ENCODE measurements around the gene DCAF6.

The DCAF6 gene

DNA sequence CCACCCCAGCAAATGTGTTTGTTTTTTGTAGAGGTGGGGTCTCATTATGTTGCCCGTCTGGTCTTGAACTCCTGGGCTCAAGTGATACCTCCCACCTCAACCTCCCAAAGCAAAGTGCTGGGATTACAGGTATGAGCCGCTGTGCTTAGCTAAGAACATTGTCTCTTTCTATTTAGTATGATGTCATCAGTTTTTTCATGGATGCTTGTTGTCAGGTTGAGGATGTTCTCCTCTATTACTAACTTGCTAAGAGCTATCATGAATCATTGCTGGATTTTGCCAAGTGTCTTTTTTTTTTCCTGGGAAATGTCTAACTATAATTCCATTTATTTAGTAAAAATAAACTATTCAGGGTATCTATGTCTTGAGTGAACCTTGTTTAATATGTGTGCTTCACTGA is 19.4 kb downstream of the DCAF6 start:
- Histone ChIP-seq H3K79me2 (ENCODE audit: insufficient read depth, low read length) (0 out of 2 replicates have a peak, but pooled peaks cover 7% of the 10 kb centered on the region), H4K20me1 (ENCODE audit: insufficient read depth, low read length) (no peaks in the 10 kb centered on the region)

GRCh38 chr1:167957710-167958109 is 21.2 kb downstream of the DCAF6 start:
- no peak for TF ChIP-seq EZH2 (IDR thresholded peaks at IDR 0.05; ENCODE audit: borderline replicate concordance, low read length)
- TF ChIP-seq, protein P1, sequence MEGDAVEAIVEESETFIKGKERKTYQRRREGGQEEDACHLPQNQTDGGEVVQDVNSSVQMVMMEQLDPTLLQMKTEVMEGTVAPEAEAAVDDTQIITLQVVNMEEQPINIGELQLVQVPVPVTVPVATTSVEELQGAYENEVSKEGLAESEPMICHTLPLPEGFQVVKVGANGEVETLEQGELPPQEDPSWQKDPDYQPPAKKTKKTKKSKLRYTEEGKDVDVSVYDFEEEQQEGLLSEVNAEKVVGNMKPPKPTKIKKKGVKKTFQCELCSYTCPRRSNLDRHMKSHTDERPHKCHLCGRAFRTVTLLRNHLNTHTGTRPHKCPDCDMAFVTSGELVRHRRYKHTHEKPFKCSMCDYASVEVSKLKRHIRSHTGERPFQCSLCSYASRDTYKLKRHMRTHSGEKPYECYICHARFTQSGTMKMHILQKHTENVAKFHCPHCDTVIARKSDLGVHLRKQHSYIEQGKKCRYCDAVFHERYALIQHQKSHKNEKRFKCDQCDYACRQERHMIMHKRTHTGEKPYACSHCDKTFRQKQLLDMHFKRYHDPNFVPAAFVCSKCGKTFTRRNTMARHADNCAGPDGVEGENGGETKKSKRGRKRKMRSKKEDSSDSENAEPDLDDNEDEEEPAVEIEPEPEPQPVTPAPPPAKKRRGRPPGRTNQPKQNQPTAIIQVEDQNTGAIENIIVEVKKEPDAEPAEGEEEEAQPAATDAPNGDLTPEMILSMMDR (IDR thresholded peaks at IDR 0.05; ENCODE audit: low read length) = no peak
- Histone ChIP-seq H3K4me3 (ENCODE audit: low read depth, low read length, poor library complexity, severe bottlenecking) (no peak overlapping the region), H3K79me2 (ENCODE audit: insufficient read depth, low read length) (peaks cover 12% of the 10 kb centered on the region; the same call in 1 of the 2 replicates), H3K4me1 (ENCODE audit: insufficient read depth, low read length, severe bottlenecking) (no peaks in the 10 kb centered on the region), H3K4me2 (ENCODE audit: low read length) (no peak overlapping the region), H3K27me3 (ENCODE audit: insufficient read depth, low read length) (no peaks in the 10 kb centered on the region), H3F3A (ENCODE audit: insufficient read depth, low read length) (no peaks in the 10 kb centered on the region), H3K36me3 (ENCODE audit: insufficient read depth, low read length) (peaks cover 41% of the 10 kb centered on the region), H3K9ac (ENCODE audit: low read length) (no peak overlapping the region), H3K9me3 (ENCODE audit: low read length) (no peaks in the 10 kb centered on the region; the same call in 1 of the 2 replicates), H3K9me2 (ENCODE audit: low read depth, low read length) (no peaks in the 10 kb centered on the region), H4K20me1 (ENCODE audit: insufficient read depth, low read length) (no peaks in the 10 kb centered on the region), H2AFZ (ENCODE audit: low read length) (no peak overlapping the region), H3K27ac (ENCODE audit: low read depth, low read length, poor library complexity, severe bottlenecking) (no peak overlapping the region)

More for the DNA sequence above, 19.4 kb downstream of the DCAF6 start:
- Histone ChIP-seq H3K9me2 (ENCODE audit: low read depth, low read length) (no peaks in the 10 kb centered on the region), H3K9me3 (ENCODE audit: low read length) (no peaks in the 10 kb centered on the region; the same call in 1 of the 2 replicates), H2AFZ (ENCODE audit: low read length) (no peak overlapping the region), H3K27me3 (ENCODE audit: insufficient read depth, low read length) (no peaks in the 10 kb centered on the region), H3K4me2 (ENCODE audit: low read length) (no peak overlapping the region), H3K9ac (ENCODE audit: low read length) (no peak overlapping the region), H3F3A (ENCODE audit: insufficient read depth, low read length) (no peaks in the 10 kb centered on the region), H3K4me1 (ENCODE audit: insufficient read depth, low read length, severe bottlenecking) (no peaks in the 10 kb centered on the region), H3K36me3 (ENCODE audit: insufficient read depth, low read length) (peaks cover 42% of the 10 kb centered on the region), H3K4me3 (ENCODE audit: low read depth, low read length, poor library complexity, severe bottlenecking) (no peak overlapping the region), H3K27ac (ENCODE audit: low read depth, low read length, poor library complexity, severe bottlenecking) (no peak overlapping the region)
- TF ChIP-seq, protein P1 (IDR thresholded peaks at IDR 0.05; ENCODE audit: low read length) = no peak
- TF ChIP-seq EZH2 (IDR thresholded peaks at IDR 0.05; ENCODE audit: borderline replicate concordance, low read length) = no peak

DNA sequence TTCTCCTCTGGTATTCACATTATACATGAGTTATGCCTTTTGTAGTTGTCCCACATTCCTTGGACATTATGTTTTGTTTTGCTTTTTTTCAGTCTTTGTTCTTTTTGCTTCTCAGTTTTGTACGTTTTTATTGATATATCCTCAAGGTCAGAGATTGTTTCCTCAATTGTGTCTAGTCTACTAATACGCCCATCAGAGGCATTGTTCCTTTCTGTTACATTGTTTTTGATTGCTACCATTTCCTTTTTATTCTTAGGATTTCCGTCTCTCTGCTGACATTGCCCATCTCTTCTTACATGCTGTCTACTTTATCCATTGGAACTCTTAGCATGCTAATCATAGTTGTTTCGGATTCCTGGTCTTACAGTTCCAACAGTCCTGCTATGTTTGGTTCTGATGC is 28.2 kb downstream of the DCAF6 start:
- Histone ChIP-seq H3K4me2 (ENCODE audit: low read length) (no peak overlapping the region), H3K9me2 (ENCODE audit: low read depth, low read length) (no peaks in the 10 kb centered on the region), H4K20me1 (ENCODE audit: insufficient read depth, low read length) (no peaks in the 10 kb centered on the region), H3K36me3 (ENCODE audit: insufficient read depth, low read length) (peaks cover 20% of the 10 kb centered on the region), H3K79me2 (ENCODE audit: insufficient read depth, low read length) (peaks cover 15% of the 10 kb centered on the region), H3F3A (ENCODE audit: insufficient read depth, low read length) (no peaks in the 10 kb centered on the region), H3K9ac (ENCODE audit: low read length) (no peak overlapping the region), H2AFZ (ENCODE audit: low read length) (no peak overlapping the region), H3K9me3 (ENCODE audit: low read length) (no peaks in the 10 kb centered on the region), H3K4me1 (ENCODE audit: insufficient read depth, low read length, severe bottlenecking) (no peaks in the 10 kb centered on the region), H3K4me3 (ENCODE audit: low read depth, low read length, poor library complexity, severe bottlenecking) (no peak overlapping the region), H3K27me3 (ENCODE audit: insufficient read depth, low read length) (no peaks in the 10 kb centered on the region), H3K27ac (ENCODE audit: low read depth, low read length, poor library complexity, severe bottlenecking) (no peak overlapping the region)
- no peak for TF ChIP-seq EZH2 (IDR thresholded peaks at IDR 0.05; ENCODE audit: borderline replicate concordance, low read length)
- TF ChIP-seq, protein P1 (IDR thresholded peaks at IDR 0.05; ENCODE audit: low read length) = no peak
